DMS79 treated with DMSO at 0.1 percent for 48 hours (cell line): ENCODE results near the gene RPS27A.
A peak's percentile ranks its signal among the peaks of the same experiment; 100 is the strongest.
"Not testable (repeated sequence)": the region's sequence is repeated elsewhere in the genome, so short reads cannot be mapped to it uniquely, and the experiment has no call there.

Source experiments
- DNase-seq: peaks from one replicate; lab custom pipeline; 2025; lab: John Stamatoyannopoulos, UW

The RPS27A gene

GRCh38 chr2:55239656-55240222, 7.3 kb downstream of the RPS27A start:
- DNase-seq, result no peak

- DNase-seq, result not testable (repeated sequence)
Observed at GRCh38 chr2:55241582-55241981, 9.1 kb downstream of the RPS27A start.

GRCh38 chr2:55242617-55243016, 10.1 kb downstream of the RPS27A start:
- no peak for DNase-seq

- DNase-seq, result no peak
Observed at GRCh38 chr2:55245411-55245810, 12.9 kb downstream of the RPS27A start.

- DNase-seq, result peak; percentile 77
Observed at GRCh38 chr2:55247025-55247424, 14.5 kb downstream of the RPS27A start.

GRCh38 chr2:55252832-55253231, 20.3 kb downstream of the RPS27A start:
- DNase-seq, result no peak

GRCh38 chr2:55259586-55259985, 27.1 kb downstream of the RPS27A start:
- not testable (repeated sequence) for DNase-seq

GRCh38 chr2:55268288-55268906, 35.9 kb downstream of the RPS27A start:
- no peak for DNase-seq

GRCh38 chr2:55268907-55269644, 36.6 kb downstream of the RPS27A start, which contains the start of gene MTIF2:
Gene MTIF2 (minus strand): TSS chr2:55269231. CDS start chr2:55263858, 5,373 bp downstream.
- peak; percentile 88 for DNase-seq

GRCh38 chr2:55269645-55269990, 37.1 kb downstream of the RPS27A start:
- no peak for DNase-seq

GRCh38 chr2:55274346-55274745, 41.9 kb downstream of the RPS27A start:
- DNase-seq, result not testable (repeated sequence)

- DNase-seq, result no peak
Observed at GRCh38 chr2:55277310-55277709, 44.8 kb downstream of the RPS27A start.

GRCh38 chr2:55279214-55279835, 46.8 kb downstream of the RPS27A start:
- peak; percentile 47 for DNase-seq

- not testable (repeated sequence) for DNase-seq
Observed at GRCh38 chr2:55279859-55280424, 47.5 kb downstream of the RPS27A start.

- not testable (repeated sequence) for DNase-seq
Observed at GRCh38 chr2:55280851-55281546, 48.5 kb downstream of the RPS27A start.

GRCh38 chr2:55282110-55282917, 49.8 kb downstream of the RPS27A start:
- peak; percentile 82 for DNase-seq

- no peak for DNase-seq
Observed at GRCh38 chr2:55283083-55283482, 50.6 kb downstream of the RPS27A start.
